Measurements from ENCODE around the gene STUM. TPM values are rescaled to one million over a fixed set of nuclear protein-coding genes. Genes with fewer than 3 reads are reported as not detected.

The STUM gene
- total and polyA plus RNA-seq, 2 of the 8 experiments (the other 6 are each of a cell fraction or from before 2014, with no cell fraction given) = 0.76 to 1.2 TPM

GRCh38 chr1:226627050-226627755 is 78.6 kb downstream of the STUM start (continued):
- TF ChIP-seq SIN3A (conservative IDR thresholded peaks at IDR 0.05 in 1 of 2, IDR thresholded peaks at IDR 0.05 in 1 of 2; ENCODE audit: low read depth in 1 of 2, low read length in 2 of 2) (no peak), FOSL1 (IDR thresholded peaks at IDR 0.05; ENCODE audit: insufficient read depth, low read depth, low read length) (no peak), CBX5 (IDR thresholded peaks at IDR 0.05; ENCODE audit: low read depth, low read length) (no peak), NANOG (IDR thresholded peaks at IDR 0.05; ENCODE audit: insufficient read depth, low read depth, low read length, poor library complexity, severe bottlenecking) (no peak), KDM1A (IDR thresholded peaks at IDR 0.05; ENCODE audit: borderline replicate concordance, low read length) (no peak), ATF3 (IDR thresholded peaks at IDR 0.05; ENCODE audit: insufficient read depth, low read depth, low read length) (no peak), SP4 (IDR thresholded peaks at IDR 0.05; ENCODE audit: low read length) (no peak)

Measured in H1 (cell line).